Left ventricle myocardium inferior (tissue), 1 donor: ENCODE results near the gene ARHGAP31. TPM values are rescaled to one million over a fixed set of nuclear protein-coding genes. Genes with fewer than 3 reads are reported as not detected.

Experiments used
- DNase-seq: peaks from one replicate; pipeline ENCODE4 v3.0.0-alpha.2; 2020
- H3K27ac ChIP-seq: fragments of 200-600 bp; replicated peaks from 2 replicates; pipeline ENCODE4 v1.8.0; 2021
- H3K27me3 ChIP-seq: fragments of 200-600 bp; 2 replicates; pipeline ENCODE4 v1.8.0; 2021; ENCODE audit warnings: low read depth
- H3K36me3 ChIP-seq: fragments of 200-600 bp; 2 replicates; pipeline ENCODE4 v1.8.0; 2021
- H3K4me1 ChIP-seq: fragments of 200-600 bp; 2 replicates; pipeline ENCODE4 v1.8.0; 2021
- H3K4me3 ChIP-seq: fragments of 200-600 bp; 2 replicates; pipeline ENCODE4 v1.8.0; 2021; ENCODE audit warnings: mild to moderate bottlenecking, moderate library complexity
- H3K9me3 ChIP-seq: fragments of 200-600 bp; replicated peaks from 2 replicates; pipeline ENCODE4 v1.8.0; 2021
- intact Hi-C: fragments of 100-400 bp; cut with micrococcal nuclease; formaldehyde crosslinking; loops from one replicate; pipeline ENCODE4 v1.11.0; 2022
- total RNA-seq: library from RNA; stranded (reverse); fragmentation: NEBNext Ultra II Directional; extraction: Animal tissue kit (Norgen Biotek cat#: 25700); gene quantifications from one replicate; pipeline ENCODE4 v1.2.1, GENCODE V29; 2021
- TF ChIP-seq, protein P1 (sequence below): fragments of 200-600 bp; IDR thresholded peaks from 2 replicates; pipeline ENCODE4 v1.8.0; 2021; ENCODE audit warnings: antibody characterized with exemption, mild to moderate bottlenecking, borderline replicate concordance
- donor health status: DM: no; HTN: yes; CAD: no; lungs with severe emphysema.

ARHGAP31 gene
- total RNA-seq, 1 donor from 2014 or later: 38.0 TPM

- TF ChIP-seq, protein P1, sequence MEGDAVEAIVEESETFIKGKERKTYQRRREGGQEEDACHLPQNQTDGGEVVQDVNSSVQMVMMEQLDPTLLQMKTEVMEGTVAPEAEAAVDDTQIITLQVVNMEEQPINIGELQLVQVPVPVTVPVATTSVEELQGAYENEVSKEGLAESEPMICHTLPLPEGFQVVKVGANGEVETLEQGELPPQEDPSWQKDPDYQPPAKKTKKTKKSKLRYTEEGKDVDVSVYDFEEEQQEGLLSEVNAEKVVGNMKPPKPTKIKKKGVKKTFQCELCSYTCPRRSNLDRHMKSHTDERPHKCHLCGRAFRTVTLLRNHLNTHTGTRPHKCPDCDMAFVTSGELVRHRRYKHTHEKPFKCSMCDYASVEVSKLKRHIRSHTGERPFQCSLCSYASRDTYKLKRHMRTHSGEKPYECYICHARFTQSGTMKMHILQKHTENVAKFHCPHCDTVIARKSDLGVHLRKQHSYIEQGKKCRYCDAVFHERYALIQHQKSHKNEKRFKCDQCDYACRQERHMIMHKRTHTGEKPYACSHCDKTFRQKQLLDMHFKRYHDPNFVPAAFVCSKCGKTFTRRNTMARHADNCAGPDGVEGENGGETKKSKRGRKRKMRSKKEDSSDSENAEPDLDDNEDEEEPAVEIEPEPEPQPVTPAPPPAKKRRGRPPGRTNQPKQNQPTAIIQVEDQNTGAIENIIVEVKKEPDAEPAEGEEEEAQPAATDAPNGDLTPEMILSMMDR: no peak
- Histone ChIP-seq H3K27me3 (no peaks in the 10 kb centered on the region), H3K9me3 (no peaks in the 10 kb centered on the region), H3K4me3 (no peak overlapping the region), H3K4me1 (peaks cover 20% of the 10 kb centered on the region), H3K36me3 (peaks cover 58% of the 10 kb centered on the region), H3K27ac (no peak overlapping the region)
- intact Hi-C loops: no loop called here
- DNase-seq: no peak
Measured at GRCh38 chr3:119375106-119375505, 80.9 kb downstream of the ARHGAP31 start.

DNA sequence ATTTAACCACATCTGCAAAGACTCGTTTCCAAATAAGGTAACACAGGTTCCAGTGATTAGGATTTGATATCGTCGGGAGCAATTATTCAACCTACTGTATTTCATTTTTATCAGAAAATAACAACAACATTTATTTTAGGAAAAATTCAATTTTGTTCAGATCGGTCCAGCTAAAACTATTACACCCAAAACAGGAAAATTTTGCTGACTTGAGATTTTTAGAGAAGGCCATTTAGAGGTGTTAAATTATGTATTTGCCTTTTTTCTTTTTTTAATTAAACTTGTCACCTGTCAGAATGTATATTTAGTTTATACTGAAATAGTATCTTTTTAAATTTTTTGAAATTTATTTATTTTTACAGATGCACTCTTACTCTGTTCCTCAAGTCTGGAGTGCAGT is 81.3 kb downstream of the ARHGAP31 start:
- Histone ChIP-seq H3K36me3 (peaks cover 58% of the 10 kb centered on the region), H3K4me1 (peaks cover 20% of the 10 kb centered on the region), H3K27me3 (no peaks in the 10 kb centered on the region), H3K9me3 (no peaks in the 10 kb centered on the region), H3K4me3 (no peak overlapping the region), H3K27ac (no peak overlapping the region)
- DNase-seq: no peak
- intact Hi-C loops: no loop called here
- TF ChIP-seq, protein P1: no peak

DNA sequence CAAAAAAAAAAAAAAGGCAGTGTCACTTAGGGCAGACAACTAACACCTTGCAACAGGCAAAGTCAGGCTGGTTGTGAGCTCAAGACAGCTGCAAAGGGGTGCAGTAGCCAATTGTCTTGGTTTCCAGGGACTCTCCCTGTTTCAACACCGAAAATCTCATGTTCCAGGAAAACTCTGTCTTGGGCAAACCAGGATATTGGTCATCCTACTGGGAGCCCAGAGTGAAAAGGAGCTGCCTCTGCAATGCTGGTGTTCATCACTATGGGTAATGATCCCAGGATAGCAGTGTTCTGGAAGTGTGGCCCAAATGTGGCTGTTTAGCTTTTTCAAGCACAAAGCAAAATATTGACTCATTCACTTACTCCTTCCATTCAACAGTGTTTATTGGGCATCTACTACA is 82.6 kb downstream of the ARHGAP31 start:
- peaks cover 58% of the 10 kb centered on the region for H3K36me3 ChIP-seq

DNA sequence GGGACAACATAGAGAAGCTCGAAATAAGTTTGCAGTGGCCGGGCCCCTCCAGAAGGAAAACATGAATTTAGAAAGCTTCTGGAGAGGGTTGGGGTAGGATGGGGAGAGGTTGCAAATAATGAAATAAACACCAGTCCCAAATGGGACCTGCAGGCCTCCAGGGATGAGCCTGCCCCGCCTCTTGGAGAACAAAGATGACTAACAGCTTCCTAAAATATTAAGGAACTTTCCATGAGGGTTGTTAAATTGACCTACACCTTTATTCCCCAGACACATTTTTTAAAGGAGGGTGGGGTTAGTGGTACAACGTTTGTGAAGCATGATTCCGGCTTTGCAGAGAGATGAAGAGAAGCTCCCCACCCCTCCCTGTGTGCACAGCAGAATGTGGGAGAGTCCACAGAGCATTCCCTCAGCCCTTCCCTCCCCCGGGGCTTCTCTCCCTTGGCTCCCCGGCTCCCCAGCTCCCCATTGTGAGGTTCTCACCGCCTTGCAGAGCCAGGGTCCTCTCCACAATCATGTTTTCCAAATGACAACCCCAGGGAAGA is 84.1 kb downstream of the ARHGAP31 start:
- Histone ChIP-seq H3K36me3 (peaks cover 67% of the 10 kb centered on the region), H3K27ac (peak overlapping the region; percentile 43)

More for the DNA sequence above, 82.6 kb downstream of the ARHGAP31 start:
- no peak overlapping the region for H3K27ac ChIP-seq
- no peaks in the 10 kb centered on the region for H3K27me3 ChIP-seq
- peaks cover 20% of the 10 kb centered on the region for H3K4me1 ChIP-seq
- TF ChIP-seq, protein P1: no peak
- intact Hi-C loops: no loop called here
- DNase-seq: no peak
- no peaks in the 10 kb centered on the region for H3K9me3 ChIP-seq
- no peak overlapping the region for H3K4me3 ChIP-seq

DNA sequence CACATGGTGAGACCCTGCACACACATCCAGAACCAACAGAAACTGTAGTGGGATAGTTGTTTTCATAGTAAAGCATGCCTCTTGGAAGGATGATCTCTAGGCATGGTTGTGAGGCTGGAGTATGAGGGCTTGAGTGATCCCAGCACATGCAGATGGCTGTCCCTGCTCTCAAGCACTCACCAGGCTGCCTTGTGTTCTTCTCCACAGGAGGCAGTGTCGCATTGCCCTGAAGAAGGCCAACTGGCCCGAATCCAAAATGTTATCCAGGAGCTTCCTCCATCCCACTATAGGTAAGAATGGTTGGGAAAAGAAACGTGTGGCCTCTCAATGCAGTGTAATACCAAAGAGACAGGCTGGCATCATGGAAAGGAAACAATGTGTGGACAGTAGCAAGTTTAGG is 86.5 kb downstream of the ARHGAP31 start:
- no peak for DNase-seq
- no peak overlapping the region for H3K27ac ChIP-seq
- peaks cover 20% of the 10 kb centered on the region for H3K4me1 ChIP-seq
- H3K36me3 ChIP-seq: peaks cover 75% of the 10 kb centered on the region
- H3K9me3 ChIP-seq: no peaks in the 10 kb centered on the region
- no peaks in the 10 kb centered on the region for H3K27me3 ChIP-seq
- no peak overlapping the region for H3K4me3 ChIP-seq
- intact Hi-C loops: no loop called here
- TF ChIP-seq, protein P1: peak; percentile 41

More for the DNA sequence above, 84.1 kb downstream of the ARHGAP31 start:
- intact Hi-C loops: no loop called here
- no peak for DNase-seq
- Histone ChIP-seq H3K4me1 (peaks cover 20% of the 10 kb centered on the region), H3K27me3 (no peaks in the 10 kb centered on the region), H3K9me3 (no peaks in the 10 kb centered on the region), H3K4me3 (no peak overlapping the region)
- TF ChIP-seq, protein P1: no peak
